H1 (cell line): ENCODE results near the gene TSSC4.

Source experiments
- CBX5 ChIP-seq: fragments of 300-800, 300-1000 bp; sonication (generic); IDR thresholded peaks from 2 replicates; pipeline ENCODE4 v1.7.1; 2016; ENCODE audit warnings: antibody characterized with exemption, low read length, low read depth
- HDAC6 ChIP-seq: IDR thresholded peaks from one replicate; pipeline ENCODE4 v1.7.1; 2012; ENCODE audit warnings: low read depth, mild to moderate bottlenecking, inconsistent platforms, low read length, moderate library complexity
- MAX ChIP-seq: IDR thresholded peaks from 2 replicates; pipeline ENCODE4 v1.6.1; 2012; ENCODE audit warnings: inconsistent platforms
- POLR2A ChIP-seq, 2 experiments: IDR thresholded peaks; 1 replicate in 1 of 2; 2 replicates in 1 of 2; pipeline ENCODE4 v1.6.1; 2011; ENCODE audit warnings: low read depth in 2 of 2, low read length in 2 of 2, mild to moderate bottlenecking in 2 of 2; ENCODE audit errors: control extremely low read depth in 1 of 2
- RFX5 ChIP-seq: IDR thresholded peaks from 2 replicates; pipeline ENCODE4 v1.6.1; 2011; ENCODE audit warnings: low read depth, low read length, improper control_type of control experiment, borderline replicate concordance
- SIN3A ChIP-seq, 2 experiments: IDR thresholded peaks in 1 of 2; conservative IDR thresholded peaks in 1 of 2; 2 replicates each; pipeline ENCODE4 v1.6.1; 2011 to 2012; ENCODE audit warnings: low read length in 2 of 2, improper control_type of control experiment in 1 of 2, low read depth in 1 of 2, mild to moderate bottlenecking in 1 of 2
- TBP ChIP-seq: IDR thresholded peaks from 2 replicates; pipeline ENCODE4 v1.6.1; 2011; ENCODE audit warnings: low read depth, low read length, improper control_type of control experiment
- ZNF274 ChIP-seq: IDR thresholded peaks from 2 replicates; pipeline ENCODE4 v1.7.0; 2012; ENCODE audit warnings: low read length, borderline replicate concordance; ENCODE audit errors: extremely low read depth
- TF ChIP-seq, protein P1 (sequence below), 3 experiments: IDR thresholded peaks; 1 replicate in 2 of 3; 2 replicates in 1 of 3; pipeline versions ENCODE4 v1.5.1 to v1.6.1; 2011; ENCODE audit warnings: low read length in 3 of 3, mild to moderate bottlenecking in 3 of 3, inconsistent platforms in 2 of 3, low read depth in 1 of 3, moderate library complexity in 1 of 3; ENCODE audit not compliant: insufficient read depth in 1 of 3; ENCODE audit errors: control extremely low read depth in 1 of 3

DNA sequence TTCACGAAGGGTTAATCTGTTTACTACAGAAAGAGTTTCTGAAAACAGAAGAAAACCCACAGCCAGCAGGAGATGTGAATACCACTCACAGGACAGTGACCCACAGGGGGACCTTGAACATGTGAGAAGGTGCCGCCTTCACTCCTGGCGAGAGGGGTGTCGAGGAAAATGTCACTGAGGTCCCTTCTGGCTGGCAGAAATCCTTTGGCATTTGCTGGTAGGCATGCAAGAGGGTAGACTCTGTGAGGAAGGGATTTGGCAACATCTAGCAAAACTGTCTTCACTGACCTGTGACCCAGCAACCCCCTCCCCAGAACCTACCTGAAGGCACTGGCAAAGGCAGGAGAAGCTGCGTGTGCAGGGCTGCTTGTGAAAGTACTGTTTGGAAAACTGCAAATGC, 52.9 kb downstream of the TSSC4 start:
- TF ChIP-seq POLR2A (IDR thresholded peaks at IDR 0.05; ENCODE audit: control extremely low read depth in 1 of 2, low read depth in 2 of 2, low read length in 2 of 2) (no peak), TBP (no peak), HDAC6 (no peak), CBX5 (no peak), MAX (no peak), SIN3A (conservative IDR thresholded peaks at IDR 0.05 in 1 of 2, IDR thresholded peaks at IDR 0.05 in 1 of 2; ENCODE audit: low read depth in 1 of 2, low read length in 2 of 2) (no peak), ZNF274 (no peak), RFX5 (no peak)
- TF ChIP-seq, protein P1, sequence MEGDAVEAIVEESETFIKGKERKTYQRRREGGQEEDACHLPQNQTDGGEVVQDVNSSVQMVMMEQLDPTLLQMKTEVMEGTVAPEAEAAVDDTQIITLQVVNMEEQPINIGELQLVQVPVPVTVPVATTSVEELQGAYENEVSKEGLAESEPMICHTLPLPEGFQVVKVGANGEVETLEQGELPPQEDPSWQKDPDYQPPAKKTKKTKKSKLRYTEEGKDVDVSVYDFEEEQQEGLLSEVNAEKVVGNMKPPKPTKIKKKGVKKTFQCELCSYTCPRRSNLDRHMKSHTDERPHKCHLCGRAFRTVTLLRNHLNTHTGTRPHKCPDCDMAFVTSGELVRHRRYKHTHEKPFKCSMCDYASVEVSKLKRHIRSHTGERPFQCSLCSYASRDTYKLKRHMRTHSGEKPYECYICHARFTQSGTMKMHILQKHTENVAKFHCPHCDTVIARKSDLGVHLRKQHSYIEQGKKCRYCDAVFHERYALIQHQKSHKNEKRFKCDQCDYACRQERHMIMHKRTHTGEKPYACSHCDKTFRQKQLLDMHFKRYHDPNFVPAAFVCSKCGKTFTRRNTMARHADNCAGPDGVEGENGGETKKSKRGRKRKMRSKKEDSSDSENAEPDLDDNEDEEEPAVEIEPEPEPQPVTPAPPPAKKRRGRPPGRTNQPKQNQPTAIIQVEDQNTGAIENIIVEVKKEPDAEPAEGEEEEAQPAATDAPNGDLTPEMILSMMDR (IDR thresholded peaks at IDR 0.05; ENCODE audit: control extremely low read depth in 1 of 3, insufficient read depth in 1 of 3, low read depth in 1 of 3, low read length in 3 of 3) = no peak
